Endometrium (tissue), 2 donors: Measurements from ENCODE around the gene MYO18A.
"Not testable (repeated sequence)": the region's sequence is repeated elsewhere in the genome, so short reads cannot be mapped to it uniquely, and the experiment has no call there.

Experiments
- FAIRE-seq: peaks from 2 replicates; lab custom pipeline; 2012; peaks lifted over from hg19 to GRCh38; lab: Jason Lieb, UNC
- donor health status: control.
- donor health status: control.

The MYO18A gene

GRCh38 chr17:29180034-29180787 lies at the start of gene MYO18A:
Gene MYO18A, minus strand, starts transcription at chr17:29180398. Its CDS starts 13,458 bp downstream, at chr17:29166940.
- no peak for FAIRE-seq

GRCh38 chr17:29225396-29225795 lies 45.2 kb upstream of the MYO18A start:
- no peak for FAIRE-seq

GRCh38 chr17:29221338-29221737 lies 41.1 kb upstream of the MYO18A start:
- not testable (repeated sequence) for FAIRE-seq

GRCh38 chr17:29219378-29220047 lies 39.3 kb upstream of the MYO18A start:
- FAIRE-seq, result no peak

- no peak for FAIRE-seq
Observed at GRCh38 chr17:29216856-29217255, 36.7 kb upstream of the MYO18A start.

- no peak for FAIRE-seq
Observed at GRCh38 chr17:29216181-29216580, 36.0 kb upstream of the MYO18A start.

- FAIRE-seq, result no peak
Observed at GRCh38 chr17:29215717-29216116, 35.5 kb upstream of the MYO18A start.

- no peak for FAIRE-seq
Observed at GRCh38 chr17:29215174-29215573, 35.0 kb upstream of the MYO18A start.

GRCh38 chr17:29214215-29215146 lies 34.3 kb upstream of the MYO18A start:
- FAIRE-seq, result no peak

- FAIRE-seq, result no peak
Observed at GRCh38 chr17:29212681-29213121, 32.5 kb upstream of the MYO18A start.

GRCh38 chr17:29212094-29212631 lies 32.0 kb upstream of the MYO18A start:
- no peak for FAIRE-seq

GRCh38 chr17:29210879-29211278 lies 30.7 kb upstream of the MYO18A start:
- FAIRE-seq, result no peak

- no peak for FAIRE-seq
Observed at GRCh38 chr17:29209073-29209472, 28.9 kb upstream of the MYO18A start.

- no peak for FAIRE-seq
Observed at GRCh38 chr17:29207975-29208374, 27.8 kb upstream of the MYO18A start.

- no peak for FAIRE-seq
Observed at GRCh38 chr17:29205047-29205446, 24.8 kb upstream of the MYO18A start.

- FAIRE-seq, result not testable (repeated sequence)
Observed at GRCh38 chr17:29204068-29204804, 24.0 kb upstream of the MYO18A start.

GRCh38 chr17:29197516-29198272 lies 17.5 kb upstream of the MYO18A start:
- no peak for FAIRE-seq

- FAIRE-seq, result no peak
Observed at GRCh38 chr17:29196769-29197515, 16.7 kb upstream of the MYO18A start.

- no peak for FAIRE-seq
Observed at GRCh38 chr17:29195465-29196081, 15.4 kb upstream of the MYO18A start.
